Measurements from ENCODE around the gene RPS6KC1.
"Not testable (repeated sequence)": the region's sequence is repeated elsewhere in the genome, so short reads cannot be mapped to it uniquely, and the experiment has no call there.

Gene RPS6KC1

GRCh38 chr1:213057264-213058059, 6.4 kb downstream of the RPS6KC1 start:
- no peak for DNase-seq

- no peak for DNase-seq
These were observed 9.8 kb downstream of the RPS6KC1 start for GRCh38 chr1:213060836-213061235.

GRCh38 chr1:213061263-213061662, 10.2 kb downstream of the RPS6KC1 start:
- peak; percentile 24 for DNase-seq

- no peak for DNase-seq
These were observed 14.8 kb downstream of the RPS6KC1 start for GRCh38 chr1:213065800-213066199.

- no peak for DNase-seq
These were observed 15.3 kb downstream of the RPS6KC1 start for GRCh38 chr1:213066363-213066762.

- DNase-seq, result no peak
These were observed 16.3 kb downstream of the RPS6KC1 start for GRCh38 chr1:213067352-213067751.

GRCh38 chr1:213070406-213070805, 19.4 kb downstream of the RPS6KC1 start:
- DNase-seq, result peak; percentile 77

GRCh38 chr1:213075725-213076124, 24.7 kb downstream of the RPS6KC1 start:
- DNase-seq, result no peak

- peak; percentile 30 for DNase-seq
These were observed 31.5 kb downstream of the RPS6KC1 start for GRCh38 chr1:213082420-213083111.

GRCh38 chr1:213083112-213083445, 32.0 kb downstream of the RPS6KC1 start:
- DNase-seq, result no peak

GRCh38 chr1:213087911-213088310, 36.9 kb downstream of the RPS6KC1 start:
- DNase-seq, result no peak

- DNase-seq, result no peak
These were observed 39.1 kb downstream of the RPS6KC1 start for GRCh38 chr1:213089924-213090677.

- DNase-seq, result no peak
These were observed 43.4 kb downstream of the RPS6KC1 start for GRCh38 chr1:213094446-213094845.

GRCh38 chr1:213095467-213095866, 44.4 kb downstream of the RPS6KC1 start:
- DNase-seq, result no peak

- no peak for DNase-seq
These were observed 48.8 kb downstream of the RPS6KC1 start for GRCh38 chr1:213099682-213100399.

GRCh38 chr1:213100565-213100964, 49.5 kb downstream of the RPS6KC1 start:
- DNase-seq, result not testable (repeated sequence)

GRCh38 chr1:213103377-213104306, 52.6 kb downstream of the RPS6KC1 start:
- DNase-seq, result no peak

GRCh38 chr1:213104604-213105003, 53.6 kb downstream of the RPS6KC1 start:
- DNase-seq, result no peak

- DNase-seq, result no peak
These were observed 55.3 kb downstream of the RPS6KC1 start for GRCh38 chr1:213106298-213106697.

- DNase-seq, result no peak
These were observed 56.6 kb downstream of the RPS6KC1 start for GRCh38 chr1:213107613-213108012.

- peak; percentile 61 for DNase-seq
These were observed 59.6 kb downstream of the RPS6KC1 start for GRCh38 chr1:213110349-213111300.
